Memory B cell (primary cell): ENCODE measurements around the gene MBD3.
A peak's percentile ranks its signal among the peaks of the same experiment; 100 is the strongest.

Source experiments
- ATAC-seq: fragments of 150-1000 bp; cut with Tn5 transposase; 2 replicates; pipeline ENCODE4 v1.10.0; 2021; ENCODE audit warnings: low read depth, mild to moderate bottlenecking, moderate library complexity
- DNase-seq, 2 donors: peaks; one replicate each; pipeline ENCODE4 v3.0.0; 2022; ENCODE audit warnings: low spot score in 2 of 2
- H3K27ac Mint-ChIP-seq: one replicate; pipeline ENCODE4 v1.8.0; 2022; ENCODE audit warnings: mild to moderate bottlenecking, moderate library complexity, mixed read lengths
- H3K27me3 Mint-ChIP-seq: one replicate; pipeline ENCODE4 v1.8.0; 2022; ENCODE audit warnings: mixed read lengths
- H3K36me3 Mint-ChIP-seq: one replicate; pipeline ENCODE4 v1.8.0; 2022; ENCODE audit warnings: mild to moderate bottlenecking, mixed read lengths
- H3K4me1 Mint-ChIP-seq: one replicate; pipeline ENCODE4 v1.8.0; 2022; ENCODE audit warnings: mixed read lengths
- H3K4me3 Mint-ChIP-seq: one replicate; pipeline ENCODE4 v1.8.0; 2022; ENCODE audit warnings: mild to moderate bottlenecking, moderate library complexity, mixed read lengths
- H3K9me3 Mint-ChIP-seq: one replicate; pipeline ENCODE4 v1.8.0; 2022; ENCODE audit warnings: mixed read lengths

MBD3 gene

DNA sequence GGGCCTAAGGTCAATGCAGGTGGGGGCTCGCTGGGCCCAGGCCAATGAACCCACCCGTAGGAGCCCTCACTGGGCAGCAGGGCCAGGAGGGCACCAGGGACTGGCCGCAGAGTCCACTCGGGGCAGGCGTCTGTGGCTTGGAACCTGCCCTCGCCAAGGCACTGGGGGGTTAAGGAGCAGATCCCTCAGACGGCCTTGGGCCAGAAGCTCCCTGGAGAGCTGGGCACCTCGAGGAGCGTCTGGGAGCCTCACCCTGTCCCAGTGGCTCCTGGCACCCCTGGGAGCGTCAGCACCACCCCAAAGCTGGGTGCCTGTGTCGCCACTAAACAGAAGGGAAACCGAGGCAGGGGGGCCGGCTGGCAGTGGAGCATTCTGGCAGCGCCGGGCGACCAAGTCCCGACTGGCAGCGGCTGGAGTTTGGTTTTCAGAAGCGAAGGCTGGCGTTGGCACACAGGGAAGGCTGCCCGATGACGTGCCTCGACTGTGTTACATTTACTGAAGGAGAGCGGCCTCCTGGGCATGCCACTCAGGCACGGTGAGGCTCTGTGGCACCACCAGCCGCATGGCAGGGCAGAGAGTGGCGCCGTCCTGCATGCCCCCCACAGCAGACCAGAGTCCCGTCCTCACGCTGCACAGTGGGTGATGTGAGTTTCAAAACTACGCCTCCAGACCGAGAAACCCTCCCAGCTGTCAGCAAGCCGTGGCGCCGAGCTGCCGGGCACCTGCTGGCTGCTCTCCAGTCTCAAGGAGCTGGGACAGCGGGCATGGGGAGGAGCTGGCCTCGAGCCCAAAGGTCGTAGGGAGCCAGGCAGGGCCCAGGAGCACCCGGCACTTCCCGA is 15.4 kb downstream of the MBD3 start:
- DNase-seq = no peak
- Mint-ChIP-seq H3K4me1 (peaks cover 6% of the 10 kb centered on the region), H3K27me3 (no peaks in the 10 kb centered on the region), H3K9me3 (no peaks in the 10 kb centered on the region), H3K36me3 (peaks cover 10% of the 10 kb centered on the region), H3K4me3 (no peak overlapping the region), H3K27ac (no peak overlapping the region)
- ATAC-seq = no peak

DNA sequence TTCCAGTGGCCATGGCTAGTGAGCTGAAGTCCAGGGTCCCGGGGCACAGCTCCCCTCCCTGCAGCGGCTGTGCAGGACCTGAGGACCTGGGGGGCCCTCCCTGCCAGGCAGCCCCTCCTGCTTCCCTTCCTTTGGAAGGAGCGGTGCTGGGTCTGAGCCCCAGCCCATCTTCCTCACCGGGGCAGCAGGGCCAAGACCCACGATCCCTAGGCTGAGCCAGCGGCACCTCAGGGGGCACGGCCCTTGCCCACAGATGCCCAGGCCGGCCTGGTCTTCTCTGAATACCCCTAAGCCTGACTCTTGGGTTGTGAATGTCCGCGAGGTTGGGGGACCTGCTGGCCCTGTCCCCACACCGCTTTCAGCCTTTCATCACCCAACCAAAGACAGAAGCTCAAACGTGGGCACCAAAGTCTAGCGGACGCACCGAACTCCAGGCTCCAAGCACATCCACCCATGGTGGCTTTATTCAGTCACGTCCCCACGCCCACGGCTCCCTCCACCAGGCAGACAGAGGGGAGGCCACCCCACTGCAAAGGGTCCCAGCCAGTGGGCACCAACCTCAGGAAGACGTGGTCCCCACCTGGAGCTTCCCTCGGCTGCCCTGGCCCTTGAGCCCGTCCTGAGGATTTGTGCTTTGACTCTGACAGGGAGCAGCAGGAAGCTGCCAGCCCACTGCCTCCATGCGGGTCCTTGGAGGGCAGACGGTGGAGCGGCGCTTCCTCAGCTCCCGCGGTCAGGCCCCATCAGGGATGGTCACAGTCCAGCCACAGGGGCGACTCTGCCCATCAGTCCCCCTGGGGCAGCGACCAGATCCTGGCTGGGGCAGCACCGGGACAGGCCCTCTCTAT is 16.2 kb downstream of the MBD3 start:
- H3K9me3 Mint-ChIP-seq = no peaks in the 10 kb centered on the region
- H3K36me3 Mint-ChIP-seq = peaks cover 10% of the 10 kb centered on the region
- no peak overlapping the region for H3K4me3 Mint-ChIP-seq
- peaks cover 6% of the 10 kb centered on the region for H3K4me1 Mint-ChIP-seq
- H3K27me3 Mint-ChIP-seq = no peaks in the 10 kb centered on the region
- no peak overlapping the region for H3K27ac Mint-ChIP-seq
- DNase-seq (no peak), ATAC-seq (no peak)

DNA sequence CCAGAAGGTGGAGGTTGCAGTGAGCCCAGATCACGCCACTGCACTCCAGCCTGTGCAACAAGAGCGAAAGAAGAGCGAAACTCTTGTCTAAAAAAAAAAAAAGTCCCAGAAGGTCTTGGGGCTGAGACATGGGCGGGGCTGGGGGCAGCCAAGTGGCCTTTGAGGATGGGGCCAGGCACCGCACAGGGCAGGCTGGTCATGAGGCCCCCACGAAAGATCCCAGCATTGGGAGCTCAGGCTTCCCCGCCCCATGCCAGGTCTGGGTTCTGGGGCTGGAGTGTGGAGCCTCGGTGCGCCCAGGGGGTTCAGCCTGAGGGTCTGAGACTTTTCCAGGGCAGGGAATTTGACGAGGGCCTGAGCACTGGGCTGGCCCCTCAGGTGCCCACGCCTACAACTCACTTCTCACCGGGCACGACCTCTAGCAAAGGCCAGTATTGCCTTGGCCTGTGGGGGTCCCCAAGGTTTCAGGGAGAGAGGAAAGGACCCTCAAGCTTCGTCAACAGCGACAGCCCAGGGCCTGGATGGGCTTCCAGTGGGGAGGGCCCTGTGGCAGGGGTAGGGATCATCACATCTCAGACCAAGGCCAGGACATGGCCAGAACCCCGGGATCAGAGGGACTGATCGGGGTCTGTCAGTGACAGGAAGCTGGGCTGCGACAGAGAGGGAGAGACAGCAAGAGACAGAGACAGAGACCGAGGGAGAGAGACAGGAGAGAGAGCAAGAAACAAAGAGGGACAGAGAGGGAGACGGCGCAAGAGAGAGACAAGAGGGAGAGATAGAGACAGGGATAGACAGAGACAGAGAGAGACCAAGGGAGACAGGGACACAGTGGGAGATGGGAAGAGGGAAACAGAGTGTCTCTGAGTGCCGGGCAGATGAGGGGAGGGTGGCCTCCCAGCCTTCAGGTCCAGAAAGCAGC is 17.1 kb downstream of the MBD3 start:
- no peaks in the 10 kb centered on the region for H3K9me3 Mint-ChIP-seq
- peaks cover 10% of the 10 kb centered on the region for H3K36me3 Mint-ChIP-seq
- no peak overlapping the region for H3K27ac Mint-ChIP-seq
- ATAC-seq (no peak), DNase-seq (no peak)
- H3K4me1 Mint-ChIP-seq = peaks cover 6% of the 10 kb centered on the region
- H3K27me3 Mint-ChIP-seq = no peaks in the 10 kb centered on the region
- no peak overlapping the region for H3K4me3 Mint-ChIP-seq

DNA sequence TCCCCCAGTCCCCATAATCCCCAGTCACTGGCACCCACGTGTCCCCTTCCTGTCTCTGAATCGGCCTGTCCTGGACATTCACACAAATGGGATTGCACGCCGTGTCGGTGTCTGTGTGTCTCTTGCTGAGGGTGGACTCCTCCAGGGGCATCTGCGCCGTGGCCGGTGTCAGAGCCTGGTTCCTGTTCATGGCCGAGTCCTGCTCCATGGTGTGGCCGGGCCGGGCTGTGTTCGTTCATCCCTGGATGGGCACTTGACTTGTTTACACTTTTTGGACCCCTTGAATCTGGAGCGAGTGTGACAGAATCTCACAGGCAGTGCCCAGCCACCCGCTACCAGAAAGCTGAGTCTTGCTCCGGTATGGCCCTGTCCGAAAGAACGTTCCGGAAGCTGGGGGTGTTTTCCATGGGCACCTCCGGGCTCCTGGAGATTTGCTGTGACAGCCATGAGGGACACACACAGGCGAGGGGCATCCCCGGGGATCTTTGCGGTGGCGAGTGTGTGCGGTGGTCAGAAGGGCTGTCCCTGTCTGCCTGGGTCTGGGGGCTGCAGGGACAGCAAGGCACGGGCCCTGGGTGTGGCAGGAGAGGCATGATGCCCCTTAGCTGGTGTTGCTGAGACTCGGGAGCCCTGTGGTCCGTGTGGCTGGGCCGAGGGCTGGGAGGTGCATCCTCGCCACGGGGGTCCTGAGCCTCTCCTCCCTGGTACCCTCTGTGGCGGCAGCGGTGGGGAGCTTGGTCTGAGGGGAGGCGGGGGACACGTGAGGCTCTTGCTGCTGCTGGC is 18.1 kb downstream of the MBD3 start:
- DNase-seq (no peak), ATAC-seq (no peak)
- Mint-ChIP-seq H3K36me3 (peaks cover 8% of the 10 kb centered on the region), H3K4me3 (no peak overlapping the region), H3K27ac (no peak overlapping the region), H3K4me1 (peaks cover 11% of the 10 kb centered on the region), H3K27me3 (peaks cover 6% of the 10 kb centered on the region), H3K9me3 (no peaks in the 10 kb centered on the region)

DNA sequence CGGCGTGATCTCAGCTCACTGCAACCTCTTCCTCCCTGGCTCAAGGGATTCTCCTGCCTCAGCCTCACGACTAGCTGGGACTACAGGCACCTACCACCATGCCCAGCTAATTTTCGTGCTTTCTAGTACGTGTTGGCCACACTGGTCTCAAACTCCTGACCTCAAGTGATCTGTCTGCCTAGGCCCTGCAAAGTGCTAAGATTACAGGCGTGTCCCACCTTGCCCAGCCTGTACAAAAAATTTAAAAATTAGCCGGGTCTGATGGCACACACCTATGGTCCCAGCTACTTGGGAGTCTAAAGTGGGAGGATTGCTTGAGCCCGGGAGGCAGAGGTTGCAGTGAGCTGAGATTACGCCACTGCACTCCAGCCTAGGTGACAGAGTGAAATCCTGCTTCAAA is 19.9 kb downstream of the MBD3 start:
- no peak for ATAC-seq
- peaks cover 11% of the 10 kb centered on the region for H3K4me1 Mint-ChIP-seq

DNA sequence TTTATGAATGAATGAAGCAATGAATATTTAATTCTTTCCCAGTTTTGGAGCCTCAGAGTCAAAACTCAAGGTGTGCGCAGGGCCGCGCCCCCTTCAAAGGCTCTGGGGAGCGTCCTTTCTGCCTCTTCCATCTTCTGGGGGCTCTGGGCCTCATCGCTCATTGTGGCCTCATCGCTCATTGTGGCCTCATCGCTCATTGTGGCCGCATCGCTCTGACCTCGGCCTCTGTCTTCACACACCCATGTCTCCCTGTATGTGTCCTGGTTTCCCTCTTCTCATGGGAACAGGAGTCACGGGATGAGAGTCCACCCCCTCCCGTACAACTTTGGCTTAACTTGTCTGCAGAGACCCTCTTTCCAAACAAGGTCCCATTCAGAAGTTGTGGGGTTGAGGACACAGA is 21.3 kb downstream of the MBD3 start:
- no peaks in the 10 kb centered on the region for H3K9me3 Mint-ChIP-seq
- ATAC-seq (no peak), DNase-seq (no peak)
- peaks cover 4% of the 10 kb centered on the region for H3K36me3 Mint-ChIP-seq
- no peak overlapping the region for H3K27ac Mint-ChIP-seq
- peaks cover 6% of the 10 kb centered on the region for H3K27me3 Mint-ChIP-seq
- no peak overlapping the region for H3K4me3 Mint-ChIP-seq
- H3K4me1 Mint-ChIP-seq = peaks cover 11% of the 10 kb centered on the region

More for the DNA sequence above, 19.9 kb downstream of the MBD3 start:
- no peaks in the 10 kb centered on the region for H3K9me3 Mint-ChIP-seq
- H3K4me3 Mint-ChIP-seq = no peak overlapping the region
- H3K36me3 Mint-ChIP-seq = peaks cover 4% of the 10 kb centered on the region
- H3K27ac Mint-ChIP-seq = no peak overlapping the region
- H3K27me3 Mint-ChIP-seq = peaks cover 6% of the 10 kb centered on the region
- DNase-seq = no peak

DNA sequence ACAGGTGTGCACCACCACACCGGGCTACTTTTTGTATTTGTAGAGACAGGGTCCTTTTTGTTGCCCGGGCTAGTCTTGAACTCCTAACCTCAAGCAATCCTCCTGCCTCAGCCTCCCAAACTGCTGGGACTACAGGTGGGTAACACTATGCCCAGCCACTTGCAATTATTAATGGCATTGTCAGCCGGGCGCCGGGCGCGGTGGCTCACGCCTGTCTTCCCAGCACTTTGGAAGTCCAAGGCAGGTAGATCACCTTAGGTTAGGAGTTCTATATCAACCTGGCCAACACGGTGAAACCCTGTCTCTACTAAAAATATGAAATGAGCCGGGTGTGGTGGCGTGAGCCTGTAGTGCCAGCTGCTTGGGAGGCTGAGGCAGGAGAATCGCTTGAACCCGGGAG is 21.8 kb downstream of the MBD3 start:
- H3K4me1 Mint-ChIP-seq = peaks cover 9% of the 10 kb centered on the region
- H3K27me3 Mint-ChIP-seq = peaks cover 6% of the 10 kb centered on the region
- H3K4me3 Mint-ChIP-seq = no peak overlapping the region
- no peak for ATAC-seq
- no peak overlapping the region for H3K27ac Mint-ChIP-seq
- no peaks in the 10 kb centered on the region for H3K9me3 Mint-ChIP-seq
- peaks cover 2% of the 10 kb centered on the region for H3K36me3 Mint-ChIP-seq
- no peak for DNase-seq

DNA sequence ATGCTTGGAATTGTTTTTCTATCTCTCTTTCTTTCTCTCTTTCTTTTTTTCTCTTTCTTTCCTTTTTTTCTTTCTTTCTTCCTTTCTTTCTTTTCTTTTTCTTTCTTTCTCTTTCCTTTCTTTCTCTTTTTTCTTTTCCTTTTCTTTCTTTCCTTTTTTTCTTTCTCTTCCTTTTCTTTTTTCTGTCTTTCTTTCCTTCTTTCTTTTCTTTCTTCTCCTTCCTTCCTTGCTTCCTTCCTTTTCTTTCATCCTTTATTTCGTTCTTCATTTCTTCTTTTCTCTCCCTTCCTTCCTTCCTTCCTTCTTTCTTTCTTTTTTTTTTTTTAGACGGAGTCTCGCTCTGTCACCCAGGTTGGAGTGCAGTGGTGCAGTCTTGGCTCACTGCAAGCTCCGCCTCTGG is 22.7 kb downstream of the MBD3 start:
- Mint-ChIP-seq H3K4me1 (peaks cover 8% of the 10 kb centered on the region), H3K9me3 (no peaks in the 10 kb centered on the region), H3K27ac (no peak overlapping the region), H3K36me3 (no peaks in the 10 kb centered on the region), H3K27me3 (peaks cover 6% of the 10 kb centered on the region), H3K4me3 (peak overlapping the region; percentile 56)
- DNase-seq = no peak
- ATAC-seq = no peak

DNA sequence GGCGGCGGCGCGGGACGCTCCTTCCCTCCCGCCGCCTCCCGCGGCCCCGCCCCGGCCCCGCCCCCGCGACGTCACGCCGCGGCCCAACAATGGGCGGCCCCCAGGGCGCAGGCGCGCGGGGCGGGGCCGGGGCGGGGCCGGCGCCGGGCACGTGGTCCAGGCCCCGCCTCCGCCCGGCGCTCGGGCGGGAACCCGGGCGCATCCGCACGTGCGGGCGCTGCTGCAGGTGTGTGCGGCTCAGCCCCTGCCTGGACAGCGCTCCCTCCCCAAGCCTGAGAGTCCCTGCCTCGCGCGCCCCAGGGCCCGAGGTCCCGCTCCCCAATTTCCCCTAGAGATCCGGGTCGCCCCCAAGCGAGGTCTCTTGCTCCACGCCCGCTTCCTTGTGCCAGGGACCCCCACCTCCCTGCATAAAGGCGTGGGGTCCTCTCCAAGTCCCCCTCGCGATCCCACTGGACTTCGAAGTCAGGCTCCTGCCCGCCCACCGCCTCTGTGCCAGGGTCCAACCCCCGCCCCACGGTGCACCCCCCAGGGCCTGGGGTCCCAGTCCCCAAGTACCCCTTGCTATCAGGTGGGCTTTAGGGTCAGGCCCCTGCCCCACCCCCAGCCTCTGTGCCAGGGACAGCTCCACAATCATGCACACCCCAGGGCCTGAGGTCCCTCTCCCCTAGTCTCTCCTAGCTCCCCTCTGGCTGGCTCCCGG is 24.2 kb downstream of the MBD3 start, which contains the start of gene MEX3D:
Gene MEX3D (minus strand): TSS at position 6 of the 700 bp plus-strand sequence. CDS start 267 bp downstream, outside the sequence.
- peak; percentile 64 to 74 for DNase-seq
- H3K4me1 Mint-ChIP-seq = peaks cover 8% of the 10 kb centered on the region
- peak within 1 kb of the TSS; percentile 58 for H3K27ac Mint-ChIP-seq
- H3K4me3 Mint-ChIP-seq = peak within 1 kb of the TSS; percentile 72
- no peaks in the 10 kb centered on the region for H3K36me3 Mint-ChIP-seq
- no peaks in the 10 kb centered on the region for H3K9me3 Mint-ChIP-seq
- ATAC-seq = peak; percentile 95
- H3K27me3 Mint-ChIP-seq = peaks cover 6% of the 10 kb centered on the region

DNA sequence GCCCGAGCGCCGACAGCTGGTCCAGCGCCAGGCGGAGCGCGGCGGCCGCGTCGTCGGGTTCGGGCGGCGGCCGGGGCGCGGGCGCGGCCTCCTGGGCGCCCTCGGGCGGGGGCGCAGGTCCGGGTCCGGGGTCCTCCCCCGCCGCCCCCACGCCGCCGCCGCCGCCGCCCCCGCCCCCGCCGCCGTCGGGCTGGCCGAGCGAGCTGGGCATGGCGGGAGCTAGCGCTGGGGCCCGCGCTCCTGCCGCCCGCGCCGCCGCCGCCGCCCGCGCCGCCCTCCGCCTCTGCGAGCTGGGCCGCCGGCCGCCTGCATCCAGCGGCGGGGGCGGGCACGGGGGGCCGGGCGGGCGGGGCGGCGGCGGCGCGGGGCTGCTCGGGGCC is 24.8 kb downstream of the MBD3 start:
- Mint-ChIP-seq H3K27ac (no peak overlapping the region), H3K9me3 (no peaks in the 10 kb centered on the region), H3K36me3 (no peaks in the 10 kb centered on the region), H3K4me3 (no peak overlapping the region), H3K4me1 (peaks cover 5% of the 10 kb centered on the region), H3K27me3 (peaks cover 6% of the 10 kb centered on the region)
- DNase-seq (no peak), ATAC-seq (peak; percentile 30)

DNA sequence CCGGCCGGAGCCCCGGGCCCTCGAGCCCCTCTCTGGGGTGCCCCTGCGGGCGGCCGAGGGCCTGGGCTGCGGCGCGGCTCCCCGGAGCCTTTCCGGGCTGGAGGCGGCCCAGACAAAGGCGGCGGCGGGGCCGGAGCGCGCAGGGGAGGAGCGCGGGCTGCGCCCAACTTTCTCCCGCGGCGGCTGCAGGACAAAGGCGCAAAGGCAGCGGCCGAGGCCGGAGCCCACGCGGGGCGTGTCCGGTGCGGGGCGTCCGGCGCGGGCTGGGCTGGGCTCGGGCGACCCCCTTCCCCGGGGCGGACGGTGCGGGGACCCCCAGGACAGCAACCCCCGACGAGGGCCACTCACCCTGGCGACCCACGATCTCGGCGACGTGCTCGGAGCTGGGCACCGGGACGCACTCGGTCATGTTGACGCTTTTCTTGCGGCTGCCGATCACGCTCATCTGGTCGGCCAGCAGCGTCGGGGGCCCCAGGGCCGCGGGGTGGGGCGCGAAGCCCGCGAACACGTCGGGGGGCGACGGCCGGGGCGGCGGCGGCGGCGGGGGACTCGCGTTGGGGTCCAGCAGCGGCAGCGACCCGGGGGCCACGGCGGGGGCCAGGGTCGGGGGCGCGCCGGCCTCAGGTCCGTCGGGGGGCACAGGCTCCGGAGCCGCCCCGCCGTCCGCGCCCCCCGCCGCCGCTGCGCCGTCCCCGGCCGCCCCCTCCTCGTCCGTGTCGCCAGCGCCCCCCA is 25.4 kb downstream of the MBD3 start:
- peak overlapping the region; percentile 29 for H3K4me3 Mint-ChIP-seq
- H3K36me3 Mint-ChIP-seq = no peaks in the 10 kb centered on the region
- ATAC-seq (no peak), DNase-seq (peak in 1 of 2 donors; percentile 41)
- H3K27ac Mint-ChIP-seq = no peak overlapping the region
- H3K27me3 Mint-ChIP-seq = peaks cover 6% of the 10 kb centered on the region
- H3K9me3 Mint-ChIP-seq = no peaks in the 10 kb centered on the region
- peaks cover 5% of the 10 kb centered on the region for H3K4me1 Mint-ChIP-seq
